MM.1S (cell line): ENCODE results near the gene GPR75.

ENCODE experiments used
- DNase-seq: peaks from one replicate; pipeline ENCODE4 v3.0.0-alpha.2; 2015
- H2AFZ ChIP-seq: fragments of 300-600 bp; sonication (generic); 2 replicates; pipeline ENCODE4 v1.6.0; 2016; ENCODE audit warnings: antibody characterized with exemption, low read length
- H3F3A ChIP-seq: fragments of 300-600 bp; sonication (generic); 2 replicates; pipeline ENCODE4 v1.6.1; 2016; ENCODE audit warnings: mild to moderate bottlenecking, antibody characterized with exemption, low read length, moderate library complexity, mixed read lengths; ENCODE audit not compliant: insufficient read depth
- H3K27ac ChIP-seq: fragments of 300-600 bp; sonication (generic); 2 replicates; pipeline ENCODE4 v1.5.1; 2016; ENCODE audit warnings: mild to moderate bottlenecking, low read length
- H3K27me3 ChIP-seq: fragments of 300-600 bp; sonication (generic); replicated peaks from 2 replicates; pipeline ENCODE4 v1.6.0; 2016; ENCODE audit warnings: low read length; ENCODE audit not compliant: insufficient read depth
- H3K36me3 ChIP-seq: fragments of 300-600 bp; sonication (generic); replicated peaks from 2 replicates; pipeline ENCODE4 v1.6.1; 2016; ENCODE audit warnings: mild to moderate bottlenecking, low read length, mixed read lengths; ENCODE audit not compliant: insufficient read depth
- H3K4me1 ChIP-seq: fragments of 300-600 bp; sonication (generic); 2 replicates; pipeline ENCODE4 v1.6.1; 2016; ENCODE audit warnings: low read length, mixed read lengths
- H3K4me2 ChIP-seq: fragments of 300-600 bp; sonication (generic); 2 replicates; pipeline ENCODE4 v1.6.0; 2016; ENCODE audit warnings: low read depth, low read length
- H3K4me3 ChIP-seq: fragments of 300-600 bp; sonication (generic); 2 replicates; pipeline ENCODE4 v1.5.1; 2016; ENCODE audit warnings: low read length, mixed read lengths
- H3K79me2 ChIP-seq: fragments of 300-600 bp; sonication (generic); 2 replicates; pipeline ENCODE4 v1.6.1; 2016; ENCODE audit warnings: mixed run types, low read length, mixed read lengths
- H3K9ac ChIP-seq: fragments of 300-600 bp; sonication (generic); 2 replicates; pipeline ENCODE4 v1.6.1; 2016; ENCODE audit warnings: low read length, mixed read lengths
- H3K9me2 ChIP-seq: fragments of 300-600 bp; sonication (generic); replicated peaks from 2 replicates; pipeline ENCODE4 v1.6.1; 2016; ENCODE audit warnings: mild to moderate bottlenecking, low read length, mixed read lengths; ENCODE audit not compliant: insufficient read depth
- H3K9me3 ChIP-seq: fragments of 300-600 bp; sonication (generic); replicated peaks from 2 replicates; pipeline ENCODE4 v1.6.1; 2016; ENCODE audit warnings: mild to moderate bottlenecking, low read length, mixed read lengths; ENCODE audit not compliant: insufficient read depth
- H4K20me1 ChIP-seq: fragments of 300-600 bp; sonication (generic); 2 replicates; pipeline ENCODE4 v1.6.1; 2016; ENCODE audit warnings: mild to moderate bottlenecking, low read length, moderate library complexity, mixed read lengths; ENCODE audit not compliant: insufficient read depth
- EZH2 ChIP-seq: fragments of 300-600 bp; sonication (generic); optimal IDR thresholded peaks from 2 replicates; pipeline ENCODE3; 2017; ENCODE audit warnings: low read depth, mild to moderate bottlenecking, antibody characterized with exemption, low read length, mixed read lengths
- EZH2phosphoT487 ChIP-seq: fragments of 300-600 bp; sonication (generic); IDR thresholded peaks from 2 replicates; pipeline ENCODE4 v1.6.1; 2018; ENCODE audit warnings: antibody characterized with exemption, low read length
- TF ChIP-seq, protein P1 (sequence below): fragments of 300-600 bp; sonication (generic); IDR thresholded peaks from 2 replicates; pipeline ENCODE4 v1.5.1; 2016; ENCODE audit warnings: antibody characterized with exemption, low read length, mixed read lengths

GPR75 gene

DNA sequence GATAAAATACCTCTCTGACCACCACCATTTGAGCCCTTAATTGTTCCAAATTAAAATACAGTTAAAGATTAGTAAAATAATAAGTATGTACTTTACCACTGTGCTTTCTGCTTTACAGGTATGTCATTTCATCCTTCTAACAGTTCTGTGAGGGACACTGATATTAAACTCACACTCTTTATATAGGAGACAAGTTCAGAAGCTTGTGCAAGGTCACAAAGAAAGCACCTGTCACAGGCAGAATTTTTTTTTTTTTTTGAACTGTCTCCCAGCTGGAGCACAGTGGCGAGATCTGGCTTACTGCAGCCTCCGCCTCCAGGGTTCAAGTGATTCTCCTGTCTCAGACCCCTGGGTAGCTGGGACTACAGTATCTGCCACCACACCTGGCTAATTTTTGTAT, 21.6 kb upstream of the GPR75 start:
- DNase-seq = no peak
- Histone ChIP-seq H3F3A (no peaks in the 10 kb centered on the region), H3K27ac (no peak overlapping the region), H2AFZ (no peak overlapping the region), H3K4me2 (no peak overlapping the region), H3K9me2 (no peaks in the 10 kb centered on the region), H3K79me2 (no peaks in the 10 kb centered on the region), H4K20me1 (no peaks in the 10 kb centered on the region), H3K36me3 (peaks cover 13% of the 10 kb centered on the region), H3K4me1 (no peaks in the 10 kb centered on the region), H3K9me3 (no peaks in the 10 kb centered on the region), H3K9ac (no peak overlapping the region), H3K27me3 (no peaks in the 10 kb centered on the region), H3K4me3 (no peak overlapping the region)
- TF ChIP-seq, protein P1, sequence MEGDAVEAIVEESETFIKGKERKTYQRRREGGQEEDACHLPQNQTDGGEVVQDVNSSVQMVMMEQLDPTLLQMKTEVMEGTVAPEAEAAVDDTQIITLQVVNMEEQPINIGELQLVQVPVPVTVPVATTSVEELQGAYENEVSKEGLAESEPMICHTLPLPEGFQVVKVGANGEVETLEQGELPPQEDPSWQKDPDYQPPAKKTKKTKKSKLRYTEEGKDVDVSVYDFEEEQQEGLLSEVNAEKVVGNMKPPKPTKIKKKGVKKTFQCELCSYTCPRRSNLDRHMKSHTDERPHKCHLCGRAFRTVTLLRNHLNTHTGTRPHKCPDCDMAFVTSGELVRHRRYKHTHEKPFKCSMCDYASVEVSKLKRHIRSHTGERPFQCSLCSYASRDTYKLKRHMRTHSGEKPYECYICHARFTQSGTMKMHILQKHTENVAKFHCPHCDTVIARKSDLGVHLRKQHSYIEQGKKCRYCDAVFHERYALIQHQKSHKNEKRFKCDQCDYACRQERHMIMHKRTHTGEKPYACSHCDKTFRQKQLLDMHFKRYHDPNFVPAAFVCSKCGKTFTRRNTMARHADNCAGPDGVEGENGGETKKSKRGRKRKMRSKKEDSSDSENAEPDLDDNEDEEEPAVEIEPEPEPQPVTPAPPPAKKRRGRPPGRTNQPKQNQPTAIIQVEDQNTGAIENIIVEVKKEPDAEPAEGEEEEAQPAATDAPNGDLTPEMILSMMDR = no peak
- TF ChIP-seq EZH2phosphoT487 (no peak), EZH2 (no peak)

DNA sequence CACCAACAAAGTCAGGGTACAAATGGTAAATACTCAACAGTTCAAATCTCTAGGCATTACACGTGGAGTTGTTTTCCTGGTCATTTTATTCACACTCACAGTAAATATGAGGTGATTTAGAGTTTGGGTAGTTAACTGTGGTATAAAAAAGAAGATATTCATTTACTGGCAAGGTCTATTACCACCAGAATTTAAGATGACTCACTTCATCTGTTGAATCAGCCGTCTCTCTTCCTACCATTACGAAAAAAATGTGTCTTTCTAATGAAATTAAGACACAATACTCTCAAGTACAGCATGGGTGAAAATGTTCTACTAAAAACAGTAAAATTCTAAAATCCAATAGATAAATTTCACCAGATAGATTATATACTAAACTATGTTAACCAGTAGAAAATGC, 21.0 kb upstream of the GPR75 start:
- Histone ChIP-seq H3K27ac (no peak overlapping the region), H3K4me1 (no peaks in the 10 kb centered on the region)
- DNase-seq = no peak

DNA sequence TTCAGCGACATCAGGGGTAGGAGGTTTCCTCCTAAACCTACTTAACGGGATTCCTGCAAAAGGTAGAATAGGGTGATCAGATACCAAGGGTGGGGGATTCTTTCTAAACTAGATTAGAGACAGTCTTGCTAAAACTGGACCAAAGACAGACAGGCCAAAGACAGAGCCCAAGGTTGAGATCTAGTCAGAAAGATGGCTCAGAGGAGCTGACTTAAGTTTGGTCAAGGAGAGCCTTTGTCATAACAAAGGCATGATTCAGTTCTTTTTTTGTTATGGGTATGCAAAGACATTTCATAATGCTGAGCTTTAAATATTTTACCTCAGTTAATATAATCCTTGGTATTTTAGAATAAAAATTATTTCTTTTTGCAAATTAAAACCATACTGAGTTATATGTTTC, 17.8 kb upstream of the GPR75 start:
- no peaks in the 10 kb centered on the region for H3K79me2 ChIP-seq
- no peaks in the 10 kb centered on the region for H3K9me3 ChIP-seq
- H3K9ac ChIP-seq = no peak overlapping the region
- no peaks in the 10 kb centered on the region for H3F3A ChIP-seq
- no peaks in the 10 kb centered on the region for H3K4me1 ChIP-seq
- no peak overlapping the region for H2AFZ ChIP-seq
- peaks cover 9% of the 10 kb centered on the region for H3K36me3 ChIP-seq
- no peak for DNase-seq
- TF ChIP-seq EZH2phosphoT487 (no peak), EZH2 (no peak)
- TF ChIP-seq, protein P1 = no peak
- no peaks in the 10 kb centered on the region for H4K20me1 ChIP-seq
- H3K9me2 ChIP-seq = no peaks in the 10 kb centered on the region
- no peaks in the 10 kb centered on the region for H3K27me3 ChIP-seq
- no peak overlapping the region for H3K4me3 ChIP-seq
- H3K27ac ChIP-seq = no peak overlapping the region
- no peak overlapping the region for H3K4me2 ChIP-seq

More for the DNA sequence above, 21.0 kb upstream of the GPR75 start:
- no peaks in the 10 kb centered on the region for H3K79me2 ChIP-seq
- H2AFZ ChIP-seq = no peak overlapping the region
- H3K4me2 ChIP-seq = no peak overlapping the region
- no peak for TF ChIP-seq EZH2phosphoT487
- no peaks in the 10 kb centered on the region for H3K27me3 ChIP-seq
- no peaks in the 10 kb centered on the region for H3K9me2 ChIP-seq
- no peak overlapping the region for H3K9ac ChIP-seq
- H3K36me3 ChIP-seq = peaks cover 13% of the 10 kb centered on the region
- H4K20me1 ChIP-seq = no peaks in the 10 kb centered on the region
- H3K9me3 ChIP-seq = no peaks in the 10 kb centered on the region
- no peaks in the 10 kb centered on the region for H3F3A ChIP-seq
- H3K4me3 ChIP-seq = no peak overlapping the region

DNA sequence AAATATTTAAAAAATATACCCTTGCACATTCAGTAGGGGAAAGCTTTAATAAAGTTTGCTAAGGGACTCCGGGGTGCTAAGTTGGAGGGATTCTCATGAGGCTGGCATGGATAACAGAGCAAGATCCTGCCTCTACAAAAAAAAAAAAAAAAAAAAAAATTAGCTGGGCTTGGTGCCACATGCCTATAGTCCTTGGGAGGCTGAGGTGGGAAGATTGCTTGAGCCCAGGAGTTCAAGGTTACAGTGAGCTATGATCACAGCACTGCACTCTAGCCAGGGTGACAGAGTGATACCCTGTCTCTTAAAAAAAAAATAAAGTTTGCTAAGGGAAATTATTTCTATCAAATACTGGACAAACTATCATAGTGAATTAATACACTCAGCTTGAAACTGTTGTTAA, 17.3 kb upstream of the GPR75 start:
- no peaks in the 10 kb centered on the region for H3K4me1 ChIP-seq
- no peaks in the 10 kb centered on the region for H3K27me3 ChIP-seq
- H2AFZ ChIP-seq = no peak overlapping the region
- H3K27ac ChIP-seq = no peak overlapping the region
- TF ChIP-seq EZH2phosphoT487 = no peak
- TF ChIP-seq, protein P1 = no peak
- H3K79me2 ChIP-seq = no peaks in the 10 kb centered on the region
- H3K4me3 ChIP-seq = no peak overlapping the region
- no peaks in the 10 kb centered on the region for H3K9me2 ChIP-seq
- H3K9ac ChIP-seq = no peak overlapping the region
- H3K9me3 ChIP-seq = no peaks in the 10 kb centered on the region
- peaks cover 9% of the 10 kb centered on the region for H3K36me3 ChIP-seq
- H3F3A ChIP-seq = no peaks in the 10 kb centered on the region
- no peak for DNase-seq
- no peak overlapping the region for H3K4me2 ChIP-seq
- H4K20me1 ChIP-seq = no peaks in the 10 kb centered on the region
